T-helper 2 cell treated with Interferon-gamma antibody and Interleukin-4, amounts not matched to agents 100 ng/mL and 5 ng/mL, for 36 hours (primary cell): ENCODE measurements around the gene ARHGAP28. TPM values are rescaled to one million over a fixed set of nuclear protein-coding genes. Genes with fewer than 3 reads are reported as not detected.
"Not testable (repeated sequence)": the region's sequence is repeated elsewhere in the genome, so short reads cannot be mapped to it uniquely, and the experiment has no call there.

Source experiments
- intact Hi-C: fragments of 100-400 bp; cut with micrococcal nuclease; formaldehyde crosslinking; loops from one replicate; pipeline ENCODE4 v1.15.1; 2023
- total RNA-seq: library from RNA; stranded (reverse); gene quantifications from 2 replicates; pipeline ENCODE4 v1.2.3, GENCODE V29; 2022

The ARHGAP28 gene
- total RNA-seq, 1 donor from 2014 or later: not detected

- intact Hi-C loops: no loop called here
Observed at GRCh38 chr18:6811816-6812215, 82.3 kb downstream of the ARHGAP28 start.

DNA sequence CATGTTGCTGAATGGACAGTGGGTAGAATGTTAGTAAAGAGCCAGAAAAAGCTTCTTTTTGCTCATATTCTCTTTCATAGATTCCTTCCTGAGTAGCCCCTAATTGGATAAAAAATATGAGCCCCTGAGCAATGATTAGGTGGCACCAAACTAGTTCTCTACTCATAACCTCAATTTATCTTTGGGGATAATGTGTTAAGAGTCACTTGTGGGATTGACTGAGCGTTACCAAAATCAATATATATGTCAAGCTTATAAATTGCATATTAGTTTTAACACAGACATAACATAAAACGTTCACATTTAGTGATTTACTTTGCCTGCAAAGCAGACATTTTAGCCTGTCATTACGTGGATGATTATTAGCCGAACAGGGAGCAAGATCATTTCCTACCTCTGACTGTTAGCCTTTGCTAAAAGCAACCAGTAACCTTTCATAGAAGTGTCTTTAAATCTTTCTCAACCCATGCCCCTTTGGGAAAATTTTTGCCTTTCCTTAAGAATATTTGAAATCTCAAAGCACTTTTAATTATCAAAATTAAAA lies 85.4 kb downstream of the ARHGAP28 start:
- intact Hi-C loops: no loop called here

DNA sequence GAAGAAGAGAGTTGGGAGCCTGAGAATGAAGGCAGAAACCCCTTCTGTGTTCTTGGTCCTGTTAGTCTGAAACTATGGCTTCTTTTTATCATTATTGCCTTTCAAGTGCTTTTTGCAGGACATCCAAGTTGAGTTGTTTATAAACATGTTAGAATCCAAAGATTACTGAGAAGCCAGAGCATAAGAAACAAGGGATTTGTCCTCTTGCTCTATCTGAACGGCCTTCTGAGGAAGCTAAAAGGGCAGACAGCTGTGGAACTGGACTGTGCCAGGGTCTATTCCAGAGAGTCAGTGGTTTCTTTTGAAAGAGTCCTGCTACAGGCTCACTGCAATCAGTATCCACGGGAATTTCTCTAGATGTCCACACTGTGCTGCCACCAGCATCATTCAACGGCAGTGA lies 86.6 kb downstream of the ARHGAP28 start:
- intact Hi-C loops: no loop called here

DNA sequence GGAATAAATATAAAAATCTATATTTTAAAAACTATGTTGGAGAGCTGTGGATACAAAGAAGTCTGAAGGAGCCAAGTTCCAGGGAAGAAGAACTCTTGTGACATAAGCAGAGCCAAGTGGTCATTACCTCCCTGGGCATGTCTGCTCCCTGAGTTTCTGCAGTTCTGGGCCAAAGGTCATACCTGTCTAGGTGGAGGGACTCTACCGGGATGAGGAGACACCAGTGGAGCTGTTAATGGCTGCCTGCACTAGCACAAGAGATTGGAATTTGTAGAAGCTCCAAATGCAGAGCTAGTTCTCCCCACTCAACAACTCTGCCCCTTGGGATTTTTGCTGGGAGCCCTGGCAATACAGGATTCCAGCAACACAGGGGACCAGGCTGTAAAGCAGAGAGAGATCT lies 89.8 kb downstream of the ARHGAP28 start:
- intact Hi-C loops: no loop called here

DNA sequence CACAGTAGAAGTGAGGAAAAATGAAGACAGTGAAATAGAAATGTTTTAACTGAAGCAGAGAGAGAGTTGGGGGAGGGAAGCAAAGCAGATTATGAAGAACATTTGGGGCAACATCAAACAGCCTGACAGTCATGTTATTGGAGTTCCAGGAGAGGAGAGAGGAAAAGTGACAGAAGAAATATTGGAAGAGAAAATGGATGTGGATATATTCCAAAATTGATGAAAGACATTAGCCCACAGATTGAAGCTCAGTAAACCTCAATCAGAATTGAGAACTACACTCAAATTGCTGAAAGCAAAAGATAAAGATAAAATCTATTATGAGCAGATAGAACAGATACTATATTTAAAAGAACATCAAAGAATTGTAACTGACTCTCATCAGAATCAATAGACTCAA lies 90.8 kb downstream of the ARHGAP28 start:
- intact Hi-C loops: no loop called here

DNA sequence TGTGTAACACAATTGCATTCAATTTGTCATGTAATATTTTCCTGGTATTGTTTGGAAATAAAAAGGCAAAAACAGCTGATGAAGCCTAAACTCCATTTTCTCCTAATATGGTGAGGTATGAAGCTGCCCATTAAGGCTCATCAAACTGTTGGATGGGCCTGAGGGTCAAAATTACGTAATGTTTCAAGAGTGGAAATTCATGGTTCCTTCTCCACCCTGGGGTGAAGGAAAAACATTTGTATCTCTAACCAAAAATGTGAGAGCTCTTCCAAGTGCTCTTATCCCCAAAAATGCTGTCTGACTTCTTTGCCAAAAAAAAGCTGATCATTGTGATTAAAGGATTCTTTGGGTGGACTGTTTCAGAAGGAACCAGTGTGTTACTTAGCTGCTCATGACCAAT lies 91.8 kb downstream of the ARHGAP28 start:
- intact Hi-C loops: no loop called here

GRCh38 chr18:6827161-6827560 lies 97.6 kb downstream of the ARHGAP28 start:
- intact Hi-C loops: not testable (repeated sequence)

DNA sequence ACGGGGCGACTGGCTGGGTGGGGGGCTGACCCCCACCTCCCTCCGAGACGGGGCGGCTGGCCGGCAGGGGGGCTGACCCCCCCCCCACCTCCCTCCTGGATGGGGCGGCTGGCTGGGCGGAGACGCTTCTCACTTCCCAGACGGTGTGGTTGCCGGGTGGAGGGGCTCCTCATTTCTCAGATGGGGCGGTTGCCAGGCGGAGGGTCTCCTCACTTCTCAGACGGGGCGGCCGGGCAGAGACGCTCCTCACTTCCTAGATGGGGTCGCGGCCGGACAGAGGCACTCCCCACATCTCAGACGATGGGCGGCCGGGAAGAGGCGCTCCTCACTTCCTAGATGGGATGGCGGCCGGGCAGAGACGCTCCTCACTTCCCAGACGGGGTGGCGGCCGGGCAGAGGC lies 98.0 kb downstream of the ARHGAP28 start:
- intact Hi-C loops: not testable (repeated sequence)

DNA sequence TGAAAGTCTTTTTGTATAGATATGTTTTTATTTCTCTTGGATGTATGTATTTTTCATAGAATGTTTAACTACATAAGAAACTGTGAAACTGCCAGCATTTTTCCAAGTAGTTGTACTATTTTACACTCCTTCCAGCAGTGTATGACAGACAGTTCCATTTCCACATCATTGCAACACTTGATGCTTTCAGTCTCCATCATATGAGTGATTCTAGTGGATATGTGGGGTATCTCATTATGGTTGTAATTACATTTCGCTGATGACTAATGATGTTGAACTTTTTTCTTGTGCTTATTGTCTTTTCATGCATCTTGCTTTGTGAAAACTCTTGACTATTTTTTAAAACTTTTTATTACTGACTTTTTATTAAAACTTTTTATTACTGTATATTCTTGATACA lies 101.4 kb downstream of the ARHGAP28 start:
- intact Hi-C loops: no loop called here

GRCh38 chr18:6835345-6835744 lies 105.8 kb downstream of the ARHGAP28 start:
- intact Hi-C loops: no loop called here

GRCh38 chr18:6836331-6836730 lies 106.8 kb downstream of the ARHGAP28 start:
- intact Hi-C loops: no loop called here

DNA sequence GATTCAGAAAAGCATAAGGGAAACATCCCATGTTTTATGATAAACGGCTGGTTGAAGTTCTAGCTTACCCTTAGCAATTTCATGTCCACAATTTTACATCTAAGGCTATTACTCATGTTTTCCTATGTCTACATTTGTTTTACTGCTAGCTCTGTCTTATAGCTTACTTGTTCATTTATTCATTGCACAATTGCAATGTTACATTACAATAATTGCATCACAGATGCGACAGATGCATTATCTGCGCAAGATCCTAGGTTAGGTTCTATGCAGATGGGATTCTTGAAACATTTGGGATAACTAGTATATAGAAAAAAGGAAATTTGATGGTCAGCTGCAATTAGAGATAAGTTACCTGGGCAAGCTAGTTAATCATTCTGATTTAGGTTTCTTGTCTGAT lies 108.4 kb downstream of the ARHGAP28 start:
- intact Hi-C loops: no loop called here

DNA sequence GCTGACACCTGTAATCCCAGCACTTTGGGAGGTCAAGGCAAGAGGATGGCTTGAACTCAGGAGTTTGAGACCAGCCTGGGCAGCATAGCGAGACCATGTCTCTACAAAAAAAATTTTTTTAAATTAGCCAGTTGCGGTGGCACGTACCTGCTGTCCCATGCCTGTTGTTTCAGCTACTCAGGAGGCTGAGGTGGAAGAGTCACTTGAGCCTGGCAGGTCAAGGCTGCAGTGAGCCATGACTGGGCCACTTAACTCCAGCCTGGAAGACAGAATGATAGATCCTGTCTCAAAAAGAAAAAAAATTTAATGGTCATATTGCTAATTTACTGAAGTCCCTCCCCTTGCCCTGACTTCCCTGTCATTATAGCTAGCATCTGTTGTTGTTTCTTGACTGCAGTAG lies 112.6 kb downstream of the ARHGAP28 start:
- intact Hi-C loops: no loop called here

GRCh38 chr18:6843308-6843707 lies 113.8 kb downstream of the ARHGAP28 start:
- intact Hi-C loops: no loop called here

DNA sequence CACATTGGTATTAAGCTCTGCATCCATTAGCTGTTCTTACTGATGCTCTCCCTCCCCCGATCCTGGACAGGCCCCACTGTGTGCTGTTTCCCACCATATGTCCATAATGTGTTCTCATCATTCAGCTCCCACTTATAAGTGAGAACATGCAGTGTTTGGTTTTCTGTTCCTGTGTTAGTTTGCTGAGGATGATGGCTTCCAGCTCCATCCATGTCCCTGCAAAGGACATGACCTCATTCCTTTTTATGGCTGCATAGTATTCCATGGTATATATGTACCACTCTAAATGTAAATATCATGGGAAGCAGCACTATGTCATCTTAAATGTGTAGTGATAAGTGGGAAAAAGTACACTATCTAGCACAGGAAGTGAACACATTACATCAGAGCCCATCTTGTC lies 116.0 kb downstream of the ARHGAP28 start:
- intact Hi-C loops: not testable (repeated sequence)

DNA sequence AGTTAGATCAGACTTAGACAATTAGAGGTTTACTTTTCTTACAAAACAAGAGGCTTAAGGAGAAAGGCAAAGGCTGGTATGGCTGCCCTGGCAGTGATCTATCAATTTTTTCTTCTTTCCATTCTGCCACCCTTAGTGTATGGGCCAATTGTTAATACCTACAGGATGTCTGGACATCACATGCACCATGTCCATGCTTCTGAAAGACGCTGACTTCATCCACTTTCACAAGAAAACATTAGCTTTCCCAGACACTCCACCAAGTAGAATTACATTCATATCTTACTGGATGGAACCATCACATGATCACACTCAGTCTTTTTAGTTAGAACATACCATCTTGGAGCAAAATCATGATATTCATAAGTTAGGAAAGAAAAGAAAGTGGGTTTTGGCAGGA lies 120.9 kb downstream of the ARHGAP28 start:
- intact Hi-C loops: no loop called here

DNA sequence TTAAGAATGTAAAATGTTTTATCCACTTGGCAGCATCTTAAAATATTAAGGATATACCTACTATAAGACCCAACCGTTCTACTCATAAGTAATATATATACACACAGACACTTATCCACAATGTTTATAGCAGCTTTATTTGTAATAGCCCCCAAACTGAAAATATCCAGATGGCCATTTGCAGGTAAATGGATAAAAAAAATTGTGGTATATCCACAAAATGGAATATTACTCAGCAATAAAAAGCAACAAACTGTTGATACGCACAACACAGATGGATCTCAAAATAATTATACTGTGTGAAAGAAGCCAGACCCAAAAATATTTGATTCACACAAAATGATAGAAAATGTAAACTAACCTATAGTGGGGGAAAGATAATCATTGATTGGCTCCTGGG lies 122.0 kb downstream of the ARHGAP28 start:
- intact Hi-C loops: no loop called here

GRCh38 chr18:6854811-6855210 lies 125.3 kb downstream of the ARHGAP28 start:
- intact Hi-C loops: no loop called here

- intact Hi-C loops: no loop called here
Observed at GRCh38 chr18:6855767-6856166, 126.3 kb downstream of the ARHGAP28 start.

GRCh38 chr18:6857300-6857699 lies 127.8 kb downstream of the ARHGAP28 start:
- intact Hi-C loops: no loop called here

GRCh38 chr18:6859676-6860422 lies 130.3 kb downstream of the ARHGAP28 start:
- intact Hi-C loops: no loop called here

GRCh38 chr18:6860804-6861448 lies 131.4 kb downstream of the ARHGAP28 start:
- intact Hi-C loops: no loop called here

GRCh38 chr18:6865251-6865650 lies 135.7 kb downstream of the ARHGAP28 start:
- intact Hi-C loops: no loop called here
